COLO668 (cell line): ENCODE results near the gene GALM.
"Not testable (repeated sequence)": the region's sequence is repeated elsewhere in the genome, so short reads cannot be mapped to it uniquely, and the experiment has no call there.

Experiments
- DNase-seq: peaks from one replicate; lab custom pipeline; 2025; ENCODE audit not compliant: unreplicated experiment; lab: John Stamatoyannopoulos, UW

The GALM gene

DNA sequence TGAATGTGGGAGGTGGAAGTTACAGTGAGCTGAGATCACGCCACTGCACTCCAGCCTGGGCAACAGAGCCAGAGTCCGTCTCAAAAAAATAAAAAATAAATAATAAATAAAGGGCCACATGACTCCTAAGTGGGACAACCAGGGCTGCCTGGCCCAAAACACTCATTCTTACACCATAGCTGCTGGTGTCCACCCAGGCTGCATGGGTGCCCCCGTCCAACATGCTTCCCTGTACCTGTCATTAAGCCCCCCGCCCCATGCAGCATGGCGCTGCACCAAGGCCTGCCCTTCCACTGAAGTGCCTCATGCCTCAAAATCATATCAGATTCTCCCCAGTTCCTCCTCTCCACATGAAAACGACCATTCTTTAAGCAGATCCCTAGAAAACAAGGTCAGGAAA lies 10.8 kb downstream of the GALM start:
- DNase-seq: no peak

DNA sequence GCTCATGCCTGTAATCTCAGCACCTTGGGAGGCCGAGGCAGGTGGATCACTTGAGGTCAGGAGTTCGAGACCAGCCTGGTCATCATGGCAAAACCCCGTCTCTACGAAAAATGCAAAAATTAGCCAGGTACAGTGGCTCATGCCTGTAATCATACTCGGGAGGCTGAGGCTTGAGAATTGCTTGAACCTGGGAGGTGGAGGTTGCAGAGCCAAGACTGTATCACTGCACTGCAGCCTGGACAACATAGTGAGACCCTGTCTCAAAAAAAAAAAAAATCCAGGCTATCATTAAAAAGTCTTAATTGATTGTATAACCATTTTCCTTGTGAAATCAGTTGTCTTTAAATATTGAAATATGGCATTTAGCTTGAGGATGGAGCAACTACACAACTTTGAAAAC lies 15.0 kb downstream of the GALM start:
- not testable (repeated sequence) for DNase-seq

DNA sequence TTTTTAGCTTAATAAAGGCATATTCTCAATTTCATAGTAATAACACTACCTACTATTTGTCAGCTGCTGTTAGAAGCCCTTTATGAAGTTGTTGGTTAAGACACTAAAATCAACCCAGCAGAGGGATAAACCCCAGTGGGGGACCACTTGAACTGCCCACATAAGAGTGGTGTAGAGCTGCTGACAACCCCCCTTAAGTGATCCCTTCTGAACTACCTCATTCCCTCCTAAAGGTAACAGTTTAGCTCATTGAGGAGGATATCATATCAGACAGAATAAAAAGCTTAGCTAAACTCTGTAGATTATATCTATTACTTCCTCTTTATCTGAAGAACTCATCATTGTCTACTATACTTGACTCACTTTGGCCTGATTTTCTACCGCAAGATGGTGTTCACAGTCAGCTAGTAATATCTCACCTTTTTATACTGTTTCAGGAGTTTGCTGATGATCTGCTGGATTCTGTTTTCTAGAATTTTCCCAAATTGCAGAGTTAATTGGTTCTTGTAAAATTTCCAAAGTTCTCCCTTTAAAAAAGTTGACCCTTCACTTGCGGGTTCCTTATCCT lies 16.2 kb downstream of the GALM start:
- no peak for DNase-seq

DNA sequence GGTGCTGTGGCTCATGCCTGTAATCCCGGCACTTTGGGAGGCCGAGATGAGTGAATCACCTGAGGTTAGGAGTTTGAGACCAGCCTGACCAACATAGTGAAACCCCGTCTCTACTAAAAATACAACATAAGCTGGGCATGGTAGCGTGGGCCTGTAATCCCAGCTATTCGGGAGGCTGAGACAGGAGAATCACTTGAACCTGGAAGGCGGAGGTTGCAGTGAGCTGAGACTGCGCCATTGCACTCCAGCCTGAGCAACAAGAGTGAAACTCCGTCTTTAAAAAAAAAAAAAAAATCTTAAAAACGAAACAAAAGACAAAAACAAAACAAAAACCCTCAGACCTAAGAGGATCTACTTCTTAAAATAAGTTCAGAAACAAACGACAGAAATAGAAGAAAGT lies 16.7 kb downstream of the GALM start:
- not testable (repeated sequence) for DNase-seq

DNA sequence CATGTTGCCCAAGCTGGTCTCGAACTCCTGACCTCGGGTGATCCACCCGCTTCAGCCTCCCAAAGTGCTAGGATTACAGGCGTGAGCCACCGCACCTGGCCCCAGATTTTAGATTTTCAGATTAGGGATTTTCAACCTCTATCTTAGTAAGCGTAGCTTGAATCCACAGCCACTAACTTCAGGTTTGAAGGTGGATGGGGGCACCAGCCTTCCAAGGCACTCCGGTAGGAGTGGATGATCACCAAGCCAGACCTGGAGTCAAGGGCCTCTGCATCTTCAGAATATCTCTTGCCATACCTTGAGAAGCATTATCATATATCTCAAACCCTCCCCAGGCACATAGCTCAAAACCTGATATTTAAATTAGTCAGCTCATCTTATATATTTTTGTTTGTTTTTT lies 17.9 kb downstream of the GALM start:
- no peak for DNase-seq

DNA sequence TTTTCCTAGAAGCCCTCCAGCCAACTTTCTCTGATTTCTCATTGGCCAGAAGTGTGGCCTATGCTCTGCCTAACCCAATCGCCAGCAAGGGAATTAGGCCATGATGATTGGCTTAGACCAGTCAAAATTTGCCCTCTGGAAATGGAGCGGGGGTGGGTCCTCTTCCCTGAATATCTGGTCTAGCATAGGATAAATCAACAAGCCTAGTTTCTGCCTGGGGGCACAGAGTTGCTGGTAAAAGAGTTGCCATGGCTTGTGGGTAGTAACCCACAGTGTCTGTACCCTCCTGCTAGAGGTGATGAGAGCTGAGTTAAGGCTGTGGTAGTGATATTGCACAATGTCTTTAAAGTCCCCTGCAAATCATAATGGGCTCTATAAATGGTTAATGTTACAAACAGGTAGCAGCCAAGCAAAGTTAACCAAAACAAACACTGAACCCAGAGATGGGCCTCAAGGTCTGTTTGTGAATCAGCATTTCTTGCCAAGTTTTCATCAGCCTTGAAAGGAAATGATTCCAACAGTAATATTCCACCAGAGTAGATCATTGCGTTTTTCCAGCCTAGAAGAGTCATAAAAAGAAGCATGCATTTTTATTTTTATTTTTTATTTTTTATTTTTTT lies 19.3 kb downstream of the GALM start:
- DNase-seq: no peak

DNA sequence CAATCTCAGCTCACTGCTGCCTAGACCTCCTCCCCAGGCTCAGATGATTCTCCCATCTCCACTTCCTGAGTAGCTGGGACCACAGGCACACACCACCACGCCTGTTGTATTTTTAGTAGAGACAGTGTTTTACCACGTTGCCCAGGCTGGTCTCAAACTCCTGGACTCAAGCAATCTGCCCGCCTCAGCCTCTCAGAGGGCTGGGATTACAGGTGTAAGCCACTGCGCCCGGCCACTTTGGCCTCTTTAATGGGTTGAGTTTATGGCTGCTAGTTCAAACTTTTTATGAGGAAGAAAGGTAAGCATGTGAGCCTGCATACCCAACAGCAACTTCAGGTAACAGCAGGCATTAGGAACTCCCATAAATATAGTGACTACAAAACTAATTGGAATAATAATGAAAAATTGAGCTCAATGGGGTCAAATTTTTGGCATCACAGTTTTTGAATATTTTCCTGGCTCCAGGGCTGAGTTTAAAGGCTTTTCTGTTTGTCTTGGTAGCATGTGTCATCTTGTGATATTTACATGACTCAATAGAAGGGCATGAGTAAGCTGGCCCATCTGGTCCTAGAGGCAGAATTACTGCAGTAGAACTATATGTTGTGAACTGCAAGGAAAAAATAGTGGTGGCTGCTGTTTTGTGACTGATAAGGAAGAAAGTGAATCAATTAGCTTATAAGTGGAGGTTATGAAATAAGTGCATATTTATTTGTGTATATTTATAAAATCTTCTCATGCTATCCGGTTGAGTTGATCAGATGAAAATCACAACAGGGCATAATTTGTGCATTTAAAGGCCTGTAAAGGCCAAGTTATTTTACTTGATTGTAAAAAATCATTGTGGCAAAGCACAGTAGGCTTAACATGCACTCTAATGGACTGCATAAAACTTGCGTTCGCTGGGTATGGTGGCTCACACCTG lies 24.8 kb downstream of the GALM start:
- DNase-seq: no peak

DNA sequence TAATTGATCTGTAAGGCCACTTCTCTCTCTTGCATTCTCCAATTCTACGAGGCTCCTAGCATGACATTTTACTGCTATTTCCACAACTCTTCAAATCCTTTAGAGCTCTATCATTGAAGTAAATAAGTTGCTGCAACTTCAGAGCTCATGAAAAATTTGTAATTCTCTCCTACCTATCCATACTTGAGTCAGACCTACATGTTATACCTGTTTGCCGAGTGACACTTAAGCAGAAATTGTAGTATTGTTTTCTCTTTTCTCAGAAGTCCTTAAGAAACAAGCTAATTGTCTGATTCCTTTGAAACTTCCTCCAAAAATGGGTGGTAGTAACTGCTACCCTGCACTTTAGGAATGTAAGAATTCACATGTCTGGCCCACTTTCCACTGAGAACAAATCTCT lies 26.1 kb downstream of the GALM start:
- DNase-seq: no peak

DNA sequence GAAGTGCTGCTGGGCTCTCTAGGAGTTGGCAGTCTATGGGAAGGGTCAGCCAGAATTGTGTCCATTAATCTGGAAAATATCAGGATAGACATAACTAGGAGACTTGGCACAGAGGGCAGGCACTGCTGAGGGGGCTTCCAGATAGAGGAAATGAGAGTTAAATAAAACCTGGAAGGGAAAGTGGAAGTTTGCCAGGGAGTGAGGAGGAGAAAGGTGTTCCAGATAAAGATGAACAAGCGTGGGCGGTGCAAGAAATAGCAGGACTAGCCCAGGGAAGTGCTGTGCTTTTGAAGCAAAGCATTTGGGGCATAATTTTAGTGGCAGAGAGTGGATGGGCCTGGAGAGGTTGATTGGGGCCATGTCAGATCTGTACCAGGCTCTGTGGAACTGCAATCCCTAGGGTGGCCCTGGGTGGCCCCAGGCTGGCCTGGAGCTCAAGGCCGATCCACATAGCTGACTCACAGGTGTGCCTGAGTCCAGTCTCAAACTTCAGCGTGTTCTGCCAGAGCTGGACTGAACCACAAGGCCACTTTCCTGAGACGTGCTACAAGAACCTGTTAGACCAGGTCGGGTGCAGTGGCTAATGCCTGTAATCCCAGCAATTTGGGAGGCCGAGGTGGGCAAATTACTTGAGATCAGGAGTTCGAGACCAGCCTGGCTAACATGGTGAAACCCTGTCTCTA lies 26.9 kb downstream of the GALM start:
- DNase-seq: no peak

DNA sequence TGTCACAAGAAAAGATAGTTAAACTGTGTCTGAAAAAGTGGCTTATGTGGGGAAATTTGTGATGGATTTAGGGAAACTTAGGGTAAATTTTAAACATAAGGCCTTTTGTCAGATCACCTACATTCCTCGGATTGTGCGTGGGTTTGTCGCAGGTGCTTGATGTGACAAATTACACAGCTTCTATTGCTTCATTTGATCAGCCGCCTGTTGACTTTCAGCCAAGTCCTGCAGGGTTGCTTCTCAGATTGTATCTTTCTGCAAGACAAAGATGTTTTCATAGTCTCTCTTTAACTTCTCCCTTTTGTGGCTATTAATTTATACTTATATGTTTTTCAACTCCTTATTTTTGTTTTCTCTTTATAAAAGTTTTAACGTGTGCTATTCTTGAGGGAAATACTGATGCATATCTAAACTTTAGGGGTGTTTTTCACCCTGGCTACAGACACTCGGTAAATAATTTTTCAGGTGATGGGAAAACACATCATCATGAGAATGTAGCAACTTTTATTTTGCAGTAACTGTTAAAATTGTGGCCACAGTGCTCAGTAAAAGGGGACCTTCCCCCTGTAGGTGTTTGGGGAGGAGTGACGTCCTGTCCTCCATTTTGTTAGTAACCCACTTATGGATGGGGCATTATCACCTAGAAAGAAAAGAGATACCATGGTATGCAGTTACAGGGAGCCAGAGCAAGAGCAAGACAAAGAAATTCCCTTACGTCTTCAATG lies 31.4 kb downstream of the GALM start:
- DNase-seq: no peak

DNA sequence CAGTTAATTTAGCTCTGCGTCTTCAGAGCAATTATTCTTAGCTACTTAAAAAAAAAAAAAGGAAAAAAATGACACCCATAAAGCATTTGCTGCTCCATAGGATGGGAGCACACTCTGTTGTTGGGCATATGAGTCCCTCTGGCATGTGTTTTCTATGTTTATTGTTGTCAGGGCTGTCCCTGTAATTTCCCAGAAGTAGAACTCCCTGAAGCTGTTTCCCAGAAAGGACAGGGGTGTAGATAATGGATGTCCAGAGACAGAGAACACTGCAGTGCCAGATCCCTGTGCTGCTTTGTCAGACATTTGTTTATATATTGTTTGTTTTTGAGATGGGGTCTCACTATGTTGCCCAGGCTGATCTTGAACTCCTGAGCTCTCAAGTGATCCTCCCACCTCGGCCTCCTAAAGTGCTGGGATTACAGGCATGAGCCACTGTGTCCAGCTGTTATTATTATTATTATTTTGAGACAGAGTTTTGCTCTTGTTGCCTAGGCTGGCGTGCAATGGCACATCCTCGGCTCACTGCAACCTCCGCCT lies 32.6 kb downstream of the GALM start:
- no peak for DNase-seq

DNA sequence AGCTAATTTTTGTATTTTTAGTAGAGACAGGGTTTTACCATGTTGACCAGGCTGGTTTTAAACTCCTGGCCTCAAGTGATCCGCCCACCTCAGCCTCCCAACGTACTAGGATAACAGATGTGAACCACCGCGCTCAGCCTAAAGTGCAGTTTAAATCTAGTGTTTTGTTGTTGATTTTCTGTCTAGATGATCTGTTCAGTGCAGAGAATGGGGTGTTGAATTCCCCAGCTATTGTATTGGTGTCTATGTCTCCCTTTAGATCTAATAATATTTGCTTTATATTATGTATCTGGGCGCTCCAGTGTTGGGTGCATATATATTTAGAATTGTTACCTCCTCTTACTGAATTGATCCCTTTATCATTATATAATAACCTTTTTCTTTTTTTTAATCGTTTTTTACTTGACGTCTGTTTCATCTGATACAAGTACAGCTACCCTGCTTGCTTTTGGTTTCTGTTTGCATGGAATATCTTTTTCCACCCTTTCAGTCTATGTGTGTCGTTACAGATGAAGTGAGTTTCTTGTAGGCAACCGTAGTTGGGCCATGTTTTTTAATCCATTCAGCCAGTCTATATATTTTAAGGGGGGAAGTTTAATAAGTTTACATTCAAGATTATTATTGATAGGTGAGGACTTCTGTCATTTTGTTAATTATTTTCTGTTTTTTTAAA lies 34.3 kb downstream of the GALM start:
- DNase-seq: no peak

DNA sequence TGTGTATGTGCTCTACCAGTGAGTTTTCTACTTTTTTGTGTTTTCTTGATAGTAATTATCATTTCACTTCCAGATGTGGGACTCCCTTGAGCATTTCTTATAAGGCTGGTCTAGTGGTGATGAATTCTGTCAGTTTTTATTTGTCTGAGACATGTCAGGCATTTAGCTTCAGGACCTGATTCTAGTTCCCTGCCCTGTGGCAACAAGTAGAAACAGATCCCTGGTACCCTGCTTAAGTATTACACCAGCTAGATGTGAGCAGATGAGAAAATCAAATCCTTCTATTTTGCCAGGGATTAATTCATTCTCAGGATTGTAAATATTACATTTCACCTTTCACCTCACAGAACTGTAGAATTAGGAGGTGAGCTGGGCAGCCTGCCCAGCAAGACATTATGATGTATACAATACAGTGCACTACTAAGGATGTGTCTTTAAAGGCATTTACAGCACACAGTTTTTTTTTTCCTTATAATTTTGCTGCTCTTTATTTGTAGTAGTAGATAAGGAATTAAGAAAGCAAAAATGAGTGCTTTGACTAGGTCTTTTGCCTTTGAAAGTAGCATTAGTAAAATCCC lies 35.1 kb downstream of the GALM start:
- no peak for DNase-seq

DNA sequence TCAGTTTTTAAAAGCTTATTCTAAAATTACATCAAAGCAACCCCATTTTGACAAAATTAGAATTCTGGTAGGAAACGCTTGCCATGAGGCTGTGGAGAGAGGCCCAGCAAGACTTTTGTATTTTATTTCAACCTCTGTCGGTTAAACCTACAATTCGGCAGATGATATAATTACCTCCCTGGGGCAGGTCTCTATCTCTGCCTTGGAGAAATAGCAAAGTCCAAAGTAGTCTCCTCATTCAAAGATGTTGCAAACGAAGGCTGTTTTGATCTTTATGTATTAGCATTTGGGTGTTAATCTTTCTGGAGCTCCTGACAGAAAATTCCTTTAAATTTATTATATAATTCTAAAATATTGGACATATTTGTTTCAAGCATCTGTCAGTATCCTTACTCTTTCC lies 35.6 kb downstream of the GALM start:
- DNase-seq: no peak

DNA sequence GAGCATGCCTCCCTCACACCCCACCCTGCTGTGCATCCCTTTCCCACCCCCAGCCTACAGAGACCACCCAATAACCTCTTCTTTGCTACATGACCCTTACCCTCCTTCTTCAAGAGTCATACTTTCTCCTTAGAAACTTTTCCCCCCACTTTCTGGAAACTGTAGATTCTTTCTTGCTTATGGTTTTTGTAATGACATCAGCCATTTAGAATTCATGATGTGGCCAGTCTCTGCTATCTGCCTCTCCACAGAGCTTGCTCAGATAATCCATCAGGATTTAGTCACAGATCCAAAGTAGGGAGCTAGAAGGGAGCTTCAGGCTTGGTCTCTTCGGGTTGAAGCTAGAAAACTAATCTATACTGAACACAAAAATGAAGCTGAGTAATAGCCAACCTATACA lies 36.5 kb downstream of the GALM start:
- no peak for DNase-seq

DNA sequence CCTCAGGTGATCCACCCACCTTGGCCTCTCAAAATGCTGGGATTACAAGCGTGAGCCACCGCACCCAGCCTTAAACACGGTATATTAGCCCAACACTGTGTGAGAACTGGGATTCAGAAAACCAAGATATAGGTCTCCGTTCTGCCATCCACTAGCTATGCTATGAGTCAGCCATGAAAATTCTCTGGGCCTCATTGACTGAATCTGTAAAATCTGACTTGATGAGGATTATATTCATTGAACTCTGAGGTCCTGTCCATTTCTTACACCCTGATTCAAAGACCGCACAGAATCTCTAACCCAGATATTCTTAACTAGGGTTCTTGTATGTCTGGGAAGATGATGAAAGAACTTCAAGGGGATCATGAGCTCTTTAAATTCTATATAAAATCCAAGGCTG lies 37.4 kb downstream of the GALM start:
- DNase-seq: not testable (repeated sequence)

DNA sequence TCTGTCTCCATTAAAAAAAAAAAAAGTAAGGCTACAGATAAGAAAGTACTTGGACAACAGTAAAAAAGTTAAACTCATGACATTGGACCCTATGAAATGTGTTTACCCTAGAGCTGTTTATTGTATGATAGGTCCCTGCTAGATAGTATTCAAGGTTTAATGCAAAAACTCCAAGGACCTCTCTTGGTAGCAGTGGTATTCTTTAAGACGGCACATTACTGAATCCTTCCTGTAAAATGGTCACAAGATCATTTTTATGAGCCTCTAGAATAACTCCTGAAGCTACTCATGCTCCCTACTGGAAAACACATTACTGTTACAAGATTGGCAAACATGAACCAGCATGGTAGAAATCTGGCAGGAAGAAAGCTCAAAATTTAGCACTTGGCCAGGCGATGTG lies 38.8 kb downstream of the GALM start:
- no peak for DNase-seq

DNA sequence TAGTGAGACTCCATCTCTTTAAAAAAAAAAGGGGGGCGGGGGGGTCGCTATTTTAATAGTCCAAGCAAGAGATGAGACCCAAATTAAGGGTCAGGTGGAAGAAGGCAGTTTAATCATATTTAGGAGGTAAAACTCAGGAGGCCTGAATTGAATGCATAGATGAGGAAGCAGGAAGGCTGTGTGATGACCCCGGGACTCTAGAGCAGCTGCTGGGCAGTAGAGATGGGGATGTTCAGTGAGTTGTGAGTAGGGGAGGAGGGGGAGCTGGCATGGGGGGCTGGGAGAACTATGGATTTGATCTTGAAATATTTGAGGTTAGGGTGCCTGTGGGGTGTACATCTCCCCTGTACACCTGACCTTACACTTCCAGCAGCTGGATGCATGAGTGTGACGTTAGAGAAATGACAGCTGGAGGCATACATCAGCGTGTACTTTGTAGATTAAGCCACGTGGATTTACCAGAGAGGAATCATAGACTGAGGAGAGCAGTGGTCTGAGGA lies 41.0 kb downstream of the GALM start:
- no peak for DNase-seq

DNA sequence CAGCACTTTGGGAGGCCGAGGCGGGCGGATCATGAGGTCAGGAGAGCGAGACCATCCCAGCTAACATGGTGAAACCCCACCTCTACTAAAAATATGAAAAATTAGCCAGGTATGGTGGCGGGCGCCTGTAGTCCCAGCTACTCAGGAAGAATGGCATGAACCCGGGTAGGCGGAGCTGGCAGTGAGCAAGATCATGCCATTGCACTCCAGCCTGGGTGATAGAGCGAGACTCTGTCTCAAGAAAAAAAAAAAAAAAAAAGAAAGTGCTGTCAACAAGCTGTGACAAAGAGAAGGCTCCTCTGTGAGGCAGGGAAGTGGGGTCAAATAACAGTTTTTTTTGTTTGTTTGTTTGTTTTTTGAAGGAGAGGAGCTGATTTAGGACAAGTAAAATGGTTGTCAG lies 42.6 kb downstream of the GALM start:
- DNase-seq: not testable (repeated sequence)
